ENCODE measurements around the gene LILRA2.

DNA sequence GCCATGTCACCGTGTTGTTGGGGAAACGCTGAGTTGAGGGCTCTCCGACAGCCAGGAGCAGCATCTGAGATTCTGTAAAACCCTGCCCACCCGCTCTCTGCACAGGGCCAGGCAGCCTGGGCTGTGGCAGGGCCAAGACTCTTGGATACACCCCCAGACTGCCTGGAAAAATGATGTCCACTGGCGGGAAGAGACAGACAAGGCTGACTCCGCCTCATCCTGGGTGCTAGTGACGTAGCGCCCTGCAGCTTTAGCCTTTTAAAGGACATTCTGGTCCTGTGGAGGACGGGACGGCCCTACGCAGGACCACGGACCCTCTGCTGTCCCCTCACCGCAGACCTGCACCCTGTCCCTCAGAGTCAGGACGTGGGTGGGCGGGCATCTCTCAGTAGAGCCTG, 20.7 kb upstream of the LILRA2 start:
- no peak for TF ChIP-seq POLR2A (IDR thresholded peaks at IDR 0.05)
- TF ChIP-seq, protein P1, sequence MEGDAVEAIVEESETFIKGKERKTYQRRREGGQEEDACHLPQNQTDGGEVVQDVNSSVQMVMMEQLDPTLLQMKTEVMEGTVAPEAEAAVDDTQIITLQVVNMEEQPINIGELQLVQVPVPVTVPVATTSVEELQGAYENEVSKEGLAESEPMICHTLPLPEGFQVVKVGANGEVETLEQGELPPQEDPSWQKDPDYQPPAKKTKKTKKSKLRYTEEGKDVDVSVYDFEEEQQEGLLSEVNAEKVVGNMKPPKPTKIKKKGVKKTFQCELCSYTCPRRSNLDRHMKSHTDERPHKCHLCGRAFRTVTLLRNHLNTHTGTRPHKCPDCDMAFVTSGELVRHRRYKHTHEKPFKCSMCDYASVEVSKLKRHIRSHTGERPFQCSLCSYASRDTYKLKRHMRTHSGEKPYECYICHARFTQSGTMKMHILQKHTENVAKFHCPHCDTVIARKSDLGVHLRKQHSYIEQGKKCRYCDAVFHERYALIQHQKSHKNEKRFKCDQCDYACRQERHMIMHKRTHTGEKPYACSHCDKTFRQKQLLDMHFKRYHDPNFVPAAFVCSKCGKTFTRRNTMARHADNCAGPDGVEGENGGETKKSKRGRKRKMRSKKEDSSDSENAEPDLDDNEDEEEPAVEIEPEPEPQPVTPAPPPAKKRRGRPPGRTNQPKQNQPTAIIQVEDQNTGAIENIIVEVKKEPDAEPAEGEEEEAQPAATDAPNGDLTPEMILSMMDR (IDR thresholded peaks at IDR 0.05), result no peak
